Measurements from ENCODE around the gene CAMSAP1.

CAMSAP1 gene

DNA sequence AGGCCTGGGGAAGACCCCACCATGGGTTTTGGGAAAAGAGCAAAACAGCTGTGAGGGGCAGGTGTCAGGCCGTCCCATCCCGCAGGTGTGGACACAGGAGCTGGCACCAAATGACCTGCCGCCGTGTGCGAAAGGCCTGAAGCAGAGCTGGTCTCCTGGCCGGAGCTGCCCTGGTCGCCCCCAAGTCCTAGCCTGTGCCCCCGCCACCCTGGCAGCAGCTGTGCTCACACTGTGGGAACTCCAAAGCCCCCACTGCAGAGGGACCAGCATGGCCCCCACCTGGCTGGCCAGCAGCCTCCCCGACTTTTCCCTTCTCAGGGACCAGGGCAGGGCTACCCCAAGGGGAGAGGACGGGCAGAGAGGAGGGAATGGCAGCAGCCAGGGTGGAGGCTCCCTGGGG lies 117.0 kb downstream of the CAMSAP1 start:
- TF ChIP-seq, protein P1, sequence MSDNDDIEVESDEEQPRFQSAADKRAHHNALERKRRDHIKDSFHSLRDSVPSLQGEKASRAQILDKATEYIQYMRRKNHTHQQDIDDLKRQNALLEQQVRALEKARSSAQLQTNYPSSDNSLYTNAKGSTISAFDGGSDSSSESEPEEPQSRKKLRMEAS (IDR thresholded peaks at IDR 0.05), result no peak
- TF ChIP-seq EGR1 (IDR thresholded peaks at IDR 0.05), result no peak
- no peak for TF ChIP-seq EP300 (IDR thresholded peaks at IDR 0.05; ENCODE audit: borderline replicate concordance)
- TF ChIP-seq FOXM1 (IDR thresholded peaks at IDR 0.05; ENCODE audit: borderline replicate concordance, low read depth), result no peak
- no peak for TF ChIP-seq TAF1 (IDR thresholded peaks at IDR 0.05; ENCODE audit: low read depth)
- no peak for TF ChIP-seq CREB1 (IDR thresholded peaks at IDR 0.05; ENCODE audit: low read depth)
- TF ChIP-seq RAD21 (IDR thresholded peaks at IDR 0.05; ENCODE audit: low read depth), result no peak
- no peak for TF ChIP-seq TCF12 (IDR thresholded peaks at IDR 0.05; ENCODE audit: low read depth)
- no peak for TF ChIP-seq YY1 (IDR thresholded peaks at IDR 0.05; ENCODE audit: low read depth)
- TF ChIP-seq, protein P2, sequence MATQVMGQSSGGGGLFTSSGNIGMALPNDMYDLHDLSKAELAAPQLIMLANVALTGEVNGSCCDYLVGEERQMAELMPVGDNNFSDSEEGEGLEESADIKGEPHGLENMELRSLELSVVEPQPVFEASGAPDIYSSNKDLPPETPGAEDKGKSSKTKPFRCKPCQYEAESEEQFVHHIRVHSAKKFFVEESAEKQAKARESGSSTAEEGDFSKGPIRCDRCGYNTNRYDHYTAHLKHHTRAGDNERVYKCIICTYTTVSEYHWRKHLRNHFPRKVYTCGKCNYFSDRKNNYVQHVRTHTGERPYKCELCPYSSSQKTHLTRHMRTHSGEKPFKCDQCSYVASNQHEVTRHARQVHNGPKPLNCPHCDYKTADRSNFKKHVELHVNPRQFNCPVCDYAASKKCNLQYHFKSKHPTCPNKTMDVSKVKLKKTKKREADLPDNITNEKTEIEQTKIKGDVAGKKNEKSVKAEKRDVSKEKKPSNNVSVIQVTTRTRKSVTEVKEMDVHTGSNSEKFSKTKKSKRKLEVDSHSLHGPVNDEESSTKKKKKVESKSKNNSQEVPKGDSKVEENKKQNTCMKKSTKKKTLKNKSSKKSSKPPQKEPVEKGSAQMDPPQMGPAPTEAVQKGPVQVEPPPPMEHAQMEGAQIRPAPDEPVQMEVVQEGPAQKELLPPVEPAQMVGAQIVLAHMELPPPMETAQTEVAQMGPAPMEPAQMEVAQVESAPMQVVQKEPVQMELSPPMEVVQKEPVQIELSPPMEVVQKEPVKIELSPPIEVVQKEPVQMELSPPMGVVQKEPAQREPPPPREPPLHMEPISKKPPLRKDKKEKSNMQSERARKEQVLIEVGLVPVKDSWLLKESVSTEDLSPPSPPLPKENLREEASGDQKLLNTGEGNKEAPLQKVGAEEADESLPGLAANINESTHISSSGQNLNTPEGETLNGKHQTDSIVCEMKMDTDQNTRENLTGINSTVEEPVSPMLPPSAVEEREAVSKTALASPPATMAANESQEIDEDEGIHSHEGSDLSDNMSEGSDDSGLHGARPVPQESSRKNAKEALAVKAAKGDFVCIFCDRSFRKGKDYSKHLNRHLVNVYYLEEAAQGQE (IDR thresholded peaks at IDR 0.05; ENCODE audit: low read depth), result no peak
- TF ChIP-seq NFIC (IDR thresholded peaks at IDR 0.05), result no peak
- TF ChIP-seq CEBPB (IDR thresholded peaks at IDR 0.05), result no peak
- TF ChIP-seq, protein P3, sequence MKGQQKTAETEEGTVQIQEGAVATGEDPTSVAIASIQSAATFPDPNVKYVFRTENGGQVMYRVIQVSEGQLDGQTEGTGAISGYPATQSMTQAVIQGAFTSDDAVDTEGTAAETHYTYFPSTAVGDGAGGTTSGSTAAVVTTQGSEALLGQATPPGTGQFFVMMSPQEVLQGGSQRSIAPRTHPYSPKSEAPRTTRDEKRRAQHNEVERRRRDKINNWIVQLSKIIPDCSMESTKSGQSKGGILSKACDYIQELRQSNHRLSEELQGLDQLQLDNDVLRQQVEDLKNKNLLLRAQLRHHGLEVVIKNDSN (IDR thresholded peaks at IDR 0.05), result no peak
- TF ChIP-seq ZBTB7A (IDR thresholded peaks at IDR 0.05; ENCODE audit: low read depth), result no peak

DNA sequence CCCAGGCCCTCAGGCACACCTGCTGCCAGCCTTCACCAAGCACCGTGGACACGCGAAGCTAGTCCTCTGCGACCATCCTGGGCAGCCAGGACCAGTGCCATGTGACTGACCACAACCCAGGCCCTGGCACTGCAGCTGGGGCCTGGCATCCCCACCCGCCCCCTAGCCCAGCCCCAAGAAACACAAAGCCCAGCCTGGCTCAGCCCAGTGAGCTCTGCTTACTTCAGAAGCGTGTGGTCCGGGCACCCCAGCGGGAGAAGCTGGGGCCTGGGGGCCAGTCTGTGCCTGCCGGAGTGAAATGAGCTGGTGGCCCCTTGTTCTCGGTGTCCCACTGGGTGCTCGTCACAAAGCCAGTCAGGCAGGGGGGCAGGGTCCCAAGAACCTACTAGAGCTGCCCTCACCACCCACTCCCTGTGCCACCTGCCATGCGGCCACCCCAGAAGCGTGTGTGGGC lies 117.5 kb downstream of the CAMSAP1 start:
- no peak for TF ChIP-seq NFIC (IDR thresholded peaks at IDR 0.05)
- no peak for TF ChIP-seq CREB1 (IDR thresholded peaks at IDR 0.05; ENCODE audit: low read depth)
- no peak for TF ChIP-seq EP300 (IDR thresholded peaks at IDR 0.05; ENCODE audit: borderline replicate concordance)
- no peak for TF ChIP-seq YY1 (IDR thresholded peaks at IDR 0.05; ENCODE audit: low read depth)
- TF ChIP-seq, protein P1 (IDR thresholded peaks at IDR 0.05), result no peak
- no peak for TF ChIP-seq EGR1 (IDR thresholded peaks at IDR 0.05)
- TF ChIP-seq CEBPB (IDR thresholded peaks at IDR 0.05), result no peak
- TF ChIP-seq, protein P2 (IDR thresholded peaks at IDR 0.05; ENCODE audit: low read depth), result no peak
- TF ChIP-seq ZBTB7A (IDR thresholded peaks at IDR 0.05; ENCODE audit: low read depth), result no peak
- TF ChIP-seq TCF12 (IDR thresholded peaks at IDR 0.05; ENCODE audit: low read depth), result no peak
- no peak for TF ChIP-seq RAD21 (IDR thresholded peaks at IDR 0.05; ENCODE audit: low read depth)
- no peak for TF ChIP-seq TAF1 (IDR thresholded peaks at IDR 0.05; ENCODE audit: low read depth)
- TF ChIP-seq, protein P3 (IDR thresholded peaks at IDR 0.05), result no peak
- TF ChIP-seq TEAD4 (IDR thresholded peaks at IDR 0.05), result no peak
- no peak for TF ChIP-seq FOXM1 (IDR thresholded peaks at IDR 0.05; ENCODE audit: borderline replicate concordance, low read depth)

DNA sequence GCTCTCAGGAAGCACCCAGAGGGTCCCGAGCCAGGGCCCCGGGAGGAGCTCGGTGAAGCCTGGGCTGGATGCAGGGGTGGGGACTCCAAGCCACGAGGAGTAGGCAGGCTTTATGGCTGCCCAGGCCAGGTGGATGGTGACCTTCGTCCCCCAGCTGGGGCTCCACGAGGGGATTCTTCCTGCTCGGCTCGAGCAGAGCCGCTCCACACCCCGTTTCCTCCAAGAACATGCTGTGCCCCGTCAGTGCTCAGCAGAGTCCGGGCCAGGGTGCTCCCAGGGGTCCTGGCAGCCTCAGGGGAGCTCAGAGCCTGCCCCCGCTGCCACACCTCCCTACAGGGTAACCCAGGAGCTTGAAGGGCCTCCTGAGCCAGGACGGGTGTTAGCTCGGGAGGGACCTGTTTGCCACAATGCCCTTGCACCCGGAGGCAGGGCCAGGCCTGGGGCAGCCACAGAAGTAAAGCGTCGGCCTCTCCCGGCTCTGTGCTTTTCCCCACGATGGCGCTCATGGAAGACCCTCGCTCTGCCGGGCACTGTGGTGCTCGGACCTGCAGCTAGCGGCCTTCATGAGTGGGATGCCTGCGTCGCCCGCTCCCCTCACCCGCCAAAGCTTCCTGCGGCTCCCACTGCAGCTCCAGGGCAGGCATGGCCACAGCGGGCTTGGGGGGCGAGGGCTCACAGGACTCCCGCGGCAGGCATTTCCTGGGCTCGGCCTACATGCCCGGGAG lies 118.6 kb downstream of the CAMSAP1 start:
- TF ChIP-seq NFIC (IDR thresholded peaks at IDR 0.05) (no peak), TCF12 (IDR thresholded peaks at IDR 0.05; ENCODE audit: low read depth) (no peak), CEBPB (IDR thresholded peaks at IDR 0.05) (no peak), FOXM1 (IDR thresholded peaks at IDR 0.05; ENCODE audit: borderline replicate concordance, low read depth) (no peak), YY1 (IDR thresholded peaks at IDR 0.05; ENCODE audit: low read depth) (no peak), TEAD4 (IDR thresholded peaks at IDR 0.05) (no peak), EGR1 (IDR thresholded peaks at IDR 0.05) (no peak), TAF1 (IDR thresholded peaks at IDR 0.05; ENCODE audit: low read depth) (no peak), ZBTB7A (IDR thresholded peaks at IDR 0.05; ENCODE audit: low read depth) (no peak), CREB1 (IDR thresholded peaks at IDR 0.05; ENCODE audit: low read depth) (no peak), EP300 (IDR thresholded peaks at IDR 0.05; ENCODE audit: borderline replicate concordance) (no peak), RAD21 (IDR thresholded peaks at IDR 0.05; ENCODE audit: low read depth) (no peak)
- TF ChIP-seq, protein P3 (IDR thresholded peaks at IDR 0.05), result no peak
- TF ChIP-seq, protein P2 (IDR thresholded peaks at IDR 0.05; ENCODE audit: low read depth), result no peak
- TF ChIP-seq, protein P1 (IDR thresholded peaks at IDR 0.05), result no peak
